Panc1 (cell line): ENCODE results near the gene ARFGEF3. TPM values are rescaled to one million over a fixed set of nuclear protein-coding genes. Genes with fewer than 3 reads are reported as not detected.

Experiments
- ATAC-seq: fragments of 200-7000 bp; cut with Tn5 transposase; 2 replicates; pipeline ENCODE4 v1.9.1; 2020; ENCODE audit warnings: mild to moderate bottlenecking, moderate library complexity
- BruUV-seq: library from RNA; stranded (reverse); fragments of 400-500 nt; replicated peaks from 2 replicates; lab custom pipeline; 2021; lab: Mats Ljungman, UMichigan
- CTCF ChIA-PET: fragments of 300-600 bp; sonication (Branson Sonifier 250); formaldehyde crosslinking; loops from one replicate; lab custom pipeline; 2022; ENCODE audit warnings: antibody characterized with exemption; lab: Charles Lee
- POLR2A ChIA-PET: fragments of 300-600 bp; sonication (Branson Sonifier 250); formaldehyde crosslinking; loops from one replicate; lab custom pipeline; 2022; ENCODE audit warnings: antibody characterized with exemption; lab: Charles Lee
- DNase-seq: peaks from one replicate; pipeline ENCODE4 v3.0.0-alpha.2; 2010; ENCODE audit warnings: low read depth, low spot score
- H3K27ac ChIP-seq: 2 replicates; pipeline ENCODE4 v1.5.1; 2011; ENCODE audit warnings: mild to moderate bottlenecking, low read length, inconsistent platforms
- H3K27me3 ChIP-seq: fragments of 200-500 bp; sonication (Bioruptor generic); 2 replicates; pipeline ENCODE4 v1.6.0; 2014; ENCODE audit warnings: low read length, inconsistent platforms; ENCODE audit not compliant: control insufficient read depth, insufficient read depth
- H3K36me3 ChIP-seq: fragments of 200-500 bp; sonication (Bioruptor generic); 2 replicates; pipeline ENCODE4 v1.5.1; 2014; ENCODE audit warnings: inconsistent platforms, mild to moderate bottlenecking, low read length, moderate library complexity; ENCODE audit not compliant: control insufficient read depth, insufficient read depth
- H3K4me1 ChIP-seq: 2 replicates; pipeline ENCODE4 v1.5.1; 2011; ENCODE audit warnings: inconsistent platforms, mild to moderate bottlenecking, low read length, moderate library complexity; ENCODE audit not compliant: control insufficient read depth, insufficient read depth
- H3K4me3 ChIP-seq, 2 experiments: 2 replicates each; pipeline ENCODE4 v1.5.1; 2011 to 2012; ENCODE audit warnings: low read depth in 2 of 2, low read length in 2 of 2, mild to moderate bottlenecking in 2 of 2, inconsistent platforms in 1 of 2, moderate library complexity in 1 of 2
- H3K9me3 ChIP-seq: fragments of 200-500 bp; sonication (Bioruptor generic); 2 replicates; pipeline ENCODE4 v1.5.1; 2014; ENCODE audit warnings: low read depth, mild to moderate bottlenecking, inconsistent platforms, low read length, moderate library complexity; ENCODE audit not compliant: control insufficient read depth, insufficient read depth
- CTCF ChIP-seq: fragments of 450-650 bp; IDR thresholded peaks from 2 replicates; pipeline ENCODE4 v1.5.1; 2017; ENCODE audit warnings: mild to moderate bottlenecking
- POLR2AphosphoS5 ChIP-seq: IDR thresholded peaks from 2 replicates; pipeline ENCODE4 v1.6.1; 2012; ENCODE audit warnings: mild to moderate bottlenecking, low read depth, low read length, moderate library complexity
- SIN3A ChIP-seq: IDR thresholded peaks from 2 replicates; pipeline ENCODE4 v1.6.1; 2012; ENCODE audit warnings: low read depth, mild to moderate bottlenecking, low read length, moderate library complexity, borderline replicate concordance; ENCODE audit not compliant: insufficient read depth
- TCF7L2 ChIP-seq: IDR thresholded peaks from 2 replicates; pipeline ENCODE4 v1.6.1; 2011; ENCODE audit warnings: mild to moderate bottlenecking, low read depth, low read length, inconsistent platforms
- in situ Hi-C: cut with HindIII; loops from 2 replicates; pipeline ENCODE4 v1.10.0; 2016; ENCODE audit warnings: low sequenced_read_pairs, low pct_unique_long_range_greater_than_20kb
- intact Hi-C: fragments of 100-400 bp; cut with micrococcal nuclease; formaldehyde crosslinking; loops from one replicate; pipeline ENCODE4 v1.10.0; 2022; ENCODE audit not compliant: unreplicated experiment
- total RNA-seq: library from RNA; stranded (reverse); gene quantifications from one replicate; pipeline ENCODE4 v1.2.1, GENCODE V29; 2021; ENCODE audit not compliant: unreplicated experiment
- TF ChIP-seq, protein P1 (sequence below), 2 experiments: IDR thresholded peaks; 2 replicates each; pipeline ENCODE4 v1.6.1; 2011 to 2012; ENCODE audit warnings: low read depth in 2 of 2, control low read depth in 1 of 2, low read length in 1 of 2, mild to moderate bottlenecking in 1 of 2, moderate library complexity in 1 of 2; ENCODE audit not compliant: insufficient read depth in 1 of 2

ARFGEF3 gene
- total RNA-seq, 1 experiment from 2014 or later = 1.5 TPM

DNA sequence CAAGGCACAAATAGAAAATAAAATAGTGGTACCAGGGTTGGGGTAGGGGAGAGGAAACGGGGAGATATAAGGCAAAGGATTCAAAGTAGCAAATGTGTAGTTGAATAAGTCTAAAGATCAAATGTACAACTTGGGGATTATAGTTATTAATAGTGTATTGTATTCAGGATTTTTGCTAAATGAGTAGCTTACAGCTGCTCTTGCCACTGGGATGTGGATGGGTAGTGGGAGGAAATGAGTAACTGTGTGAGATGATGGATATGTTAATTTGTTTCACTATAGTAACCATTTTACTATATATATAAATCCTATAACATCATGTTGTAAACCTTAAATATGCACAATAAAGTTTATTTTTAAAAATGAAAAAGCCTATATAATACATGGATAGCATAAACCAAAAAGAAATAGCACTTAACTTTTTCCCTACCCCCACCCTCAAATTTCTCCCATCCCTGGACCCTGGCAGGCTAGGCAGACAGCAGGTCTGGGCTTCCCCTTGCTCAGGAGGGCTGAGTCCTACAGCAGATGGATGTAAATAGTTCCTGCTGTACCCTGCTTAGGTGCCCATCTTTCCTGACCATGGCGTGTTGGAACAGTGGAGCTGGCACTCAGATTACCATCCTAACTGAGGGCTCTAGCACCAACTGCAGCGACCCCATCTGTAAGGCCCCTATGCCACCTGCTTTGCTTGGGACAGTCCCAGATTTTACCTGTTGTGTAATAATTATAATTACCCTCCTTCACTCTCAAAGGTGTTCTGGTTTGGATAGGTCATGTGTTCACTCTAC lies 85.1 kb downstream of the ARFGEF3 start:
- no peak for DNase-seq
- Histone ChIP-seq H3K27me3 (peaks cover 16% of the 10 kb centered on the region), H3K4me3 (no peak overlapping the region), H3K9me3 (no peaks in the 10 kb centered on the region), H3K4me1 (no peaks in the 10 kb centered on the region), H3K36me3 (no peaks in the 10 kb centered on the region), H3K27ac (no peak overlapping the region)
- CTCF ChIA-PET = no interaction called here
- intact Hi-C loops (no loop called here), in situ Hi-C loops (no loop called here)
- TF ChIP-seq TCF7L2 = no peak
- no peak for TF ChIP-seq SIN3A
- TF ChIP-seq, protein P1, sequence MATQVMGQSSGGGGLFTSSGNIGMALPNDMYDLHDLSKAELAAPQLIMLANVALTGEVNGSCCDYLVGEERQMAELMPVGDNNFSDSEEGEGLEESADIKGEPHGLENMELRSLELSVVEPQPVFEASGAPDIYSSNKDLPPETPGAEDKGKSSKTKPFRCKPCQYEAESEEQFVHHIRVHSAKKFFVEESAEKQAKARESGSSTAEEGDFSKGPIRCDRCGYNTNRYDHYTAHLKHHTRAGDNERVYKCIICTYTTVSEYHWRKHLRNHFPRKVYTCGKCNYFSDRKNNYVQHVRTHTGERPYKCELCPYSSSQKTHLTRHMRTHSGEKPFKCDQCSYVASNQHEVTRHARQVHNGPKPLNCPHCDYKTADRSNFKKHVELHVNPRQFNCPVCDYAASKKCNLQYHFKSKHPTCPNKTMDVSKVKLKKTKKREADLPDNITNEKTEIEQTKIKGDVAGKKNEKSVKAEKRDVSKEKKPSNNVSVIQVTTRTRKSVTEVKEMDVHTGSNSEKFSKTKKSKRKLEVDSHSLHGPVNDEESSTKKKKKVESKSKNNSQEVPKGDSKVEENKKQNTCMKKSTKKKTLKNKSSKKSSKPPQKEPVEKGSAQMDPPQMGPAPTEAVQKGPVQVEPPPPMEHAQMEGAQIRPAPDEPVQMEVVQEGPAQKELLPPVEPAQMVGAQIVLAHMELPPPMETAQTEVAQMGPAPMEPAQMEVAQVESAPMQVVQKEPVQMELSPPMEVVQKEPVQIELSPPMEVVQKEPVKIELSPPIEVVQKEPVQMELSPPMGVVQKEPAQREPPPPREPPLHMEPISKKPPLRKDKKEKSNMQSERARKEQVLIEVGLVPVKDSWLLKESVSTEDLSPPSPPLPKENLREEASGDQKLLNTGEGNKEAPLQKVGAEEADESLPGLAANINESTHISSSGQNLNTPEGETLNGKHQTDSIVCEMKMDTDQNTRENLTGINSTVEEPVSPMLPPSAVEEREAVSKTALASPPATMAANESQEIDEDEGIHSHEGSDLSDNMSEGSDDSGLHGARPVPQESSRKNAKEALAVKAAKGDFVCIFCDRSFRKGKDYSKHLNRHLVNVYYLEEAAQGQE (IDR thresholded peaks at IDR 0.05; ENCODE audit: insufficient read depth in 1 of 2, low read depth in 2 of 2, low read length in 1 of 2) = no peak
- no peak for TF ChIP-seq POLR2AphosphoS5
- TF ChIP-seq CTCF = no peak
- POLR2A ChIA-PET = interaction anchor here (0.6 kb wide), 1 partner anchor 725 kb away, joined by 3 read pairs; no protein-coding TSS in a partner anchor
- no peak for ATAC-seq
- no TSS peak for BruUV-seq

DNA sequence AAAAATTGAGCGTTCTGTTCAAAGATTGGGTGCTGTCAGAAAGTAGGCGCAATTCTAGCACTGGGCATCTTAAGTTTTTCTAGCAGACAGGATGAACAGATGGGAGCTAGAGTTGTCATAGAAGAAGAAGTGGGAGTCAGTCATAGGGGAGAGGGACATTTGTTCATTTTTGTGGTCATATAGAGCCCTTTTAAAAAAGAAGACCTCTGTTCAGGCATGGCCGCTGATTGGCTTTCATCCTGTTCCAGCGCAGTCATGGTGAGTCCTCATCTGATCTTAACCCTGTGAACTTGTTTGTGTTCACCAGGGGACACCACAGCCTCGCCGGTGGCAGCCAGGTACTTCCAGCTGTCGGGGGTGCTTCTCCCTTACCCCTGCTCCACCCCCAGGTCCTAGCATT lies 86.3 kb downstream of the ARFGEF3 start:
- intact Hi-C loops = no loop called here

More for the DNA sequence above, 86.3 kb downstream of the ARFGEF3 start:
- H3K9me3 ChIP-seq = no peaks in the 10 kb centered on the region
- no peak overlapping the region for H3K27ac ChIP-seq
- no peaks in the 10 kb centered on the region for H3K4me1 ChIP-seq
- no peak for TF ChIP-seq POLR2AphosphoS5
- TF ChIP-seq, protein P1 (IDR thresholded peaks at IDR 0.05; ENCODE audit: insufficient read depth in 1 of 2, low read depth in 2 of 2, low read length in 1 of 2) = no peak
- TF ChIP-seq TCF7L2 = no peak
- TF ChIP-seq SIN3A = no peak
- TF ChIP-seq CTCF = no peak
- H3K36me3 ChIP-seq = no peaks in the 10 kb centered on the region
- no TSS peak for BruUV-seq
- no peak overlapping the region for H3K4me3 ChIP-seq
- H3K27me3 ChIP-seq = peaks cover 13% of the 10 kb centered on the region
- POLR2A ChIA-PET = no interaction called here
- ATAC-seq (no peak), DNase-seq (no peak)
- in situ Hi-C loops = no loop called here
- CTCF ChIA-PET = no interaction called here
